Cerebellar cortex (tissue), 1 donor: ENCODE measurements around the gene PCARE.
A peak's percentile ranks its signal among the peaks of the same experiment; 100 is the strongest.
"Not testable (repeated sequence)": the region's sequence is repeated elsewhere in the genome, so short reads cannot be mapped to it uniquely, and the experiment has no call there.

Source experiments
- DNase-seq: peaks from one replicate; pipeline ENCODE4 v3.0.0-alpha.2; 2015; ENCODE audit warnings: low spot score

PCARE gene

GRCh38 chr2:29074411-29074810 is at the start of gene PCARE:
PCARE (minus strand) TSS chr2:29074523; CDS start chr2:29074261, 262 bp downstream.
- no peak for DNase-seq

- no peak for DNase-seq
These were observed 49.5 kb upstream of the PCARE start for GRCh38 chr2:29123617-29124349.

DNA sequence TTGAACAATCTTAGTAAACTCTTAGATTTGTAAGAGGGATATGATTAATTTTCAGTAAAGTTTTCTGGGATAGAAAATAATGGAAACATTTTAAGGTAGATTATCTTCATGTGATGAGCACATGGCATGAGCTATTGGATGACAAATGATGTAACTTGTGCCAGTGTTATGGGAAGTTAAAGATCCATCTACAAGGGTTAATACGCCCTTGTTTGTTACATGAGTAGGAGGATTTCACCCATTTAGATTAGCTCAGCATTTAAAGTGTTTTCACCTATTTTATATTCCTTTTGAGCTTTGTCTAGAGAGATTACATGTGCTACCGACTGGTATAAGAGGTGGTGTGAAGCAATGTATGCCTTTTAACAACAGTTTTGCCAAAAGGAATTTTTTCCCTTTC is 46.5 kb upstream of the PCARE start:
- no peak for DNase-seq

DNA sequence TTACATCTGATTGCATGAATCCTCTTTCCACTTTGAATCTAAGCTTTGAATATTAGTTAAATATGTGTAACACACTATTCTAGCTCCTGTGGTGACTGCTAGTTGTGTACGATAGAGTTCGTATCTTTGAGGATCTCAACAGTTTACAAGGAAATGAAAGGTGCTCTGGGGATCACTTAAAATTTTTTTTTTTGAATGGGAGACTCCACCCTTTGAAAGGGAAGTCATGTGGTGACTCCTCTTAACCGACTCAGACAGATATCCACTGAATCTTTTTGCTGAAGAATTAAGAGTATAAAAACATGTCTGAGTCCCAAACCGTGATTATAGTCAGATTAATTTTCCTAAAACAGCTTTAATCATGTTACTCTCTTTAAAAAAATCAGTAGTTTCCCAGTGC is 44.9 kb upstream of the PCARE start:
- no peak for DNase-seq

- DNase-seq, result no peak
These were observed 43.4 kb upstream of the PCARE start for GRCh38 chr2:29117636-29118303.

- peak; percentile 78 for DNase-seq
These were observed 41.8 kb upstream of the PCARE start for GRCh38 chr2:29115797-29116781.

DNA sequence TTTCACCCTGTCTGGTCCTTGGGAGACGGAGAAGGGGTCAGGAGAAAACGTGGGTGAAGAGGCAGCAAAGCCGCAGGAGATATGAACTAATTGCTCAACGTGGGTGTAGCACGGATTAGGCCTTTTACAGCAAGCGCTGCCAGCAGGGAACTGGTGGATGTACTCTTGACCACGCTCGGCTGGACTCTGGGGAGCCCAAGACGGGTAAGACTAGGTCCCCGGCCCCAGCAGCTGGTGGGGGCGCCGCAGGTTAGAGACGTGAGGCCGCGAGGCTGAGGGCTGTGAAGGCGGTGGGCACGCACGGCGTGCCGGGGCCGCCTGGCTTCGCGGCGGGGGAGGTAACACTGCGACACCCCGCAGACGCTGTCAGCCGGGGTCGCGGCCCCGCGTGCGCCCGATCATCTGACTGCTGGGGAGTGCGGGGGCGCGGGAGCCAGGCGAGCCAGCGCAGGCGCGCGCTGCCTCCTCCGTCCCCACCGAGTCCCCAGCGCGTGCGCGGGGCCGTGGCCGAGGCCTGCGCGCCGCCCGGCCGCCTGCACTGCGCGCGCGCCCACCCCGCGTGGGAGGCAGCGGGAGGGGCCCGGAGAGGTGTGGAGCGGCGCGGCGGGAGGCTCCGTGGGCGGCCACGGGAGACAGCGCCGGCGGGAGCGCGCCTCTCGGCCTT is 40.8 kb upstream of the PCARE start, which contains the start of gene CLIP4:
Gene CLIP4, plus strand, starts transcription at position 470 of the 664 bp plus-strand sequence. CDS start 5,974 bp downstream, outside the sequence.
- DNase-seq, result peak; percentile 46

DNA sequence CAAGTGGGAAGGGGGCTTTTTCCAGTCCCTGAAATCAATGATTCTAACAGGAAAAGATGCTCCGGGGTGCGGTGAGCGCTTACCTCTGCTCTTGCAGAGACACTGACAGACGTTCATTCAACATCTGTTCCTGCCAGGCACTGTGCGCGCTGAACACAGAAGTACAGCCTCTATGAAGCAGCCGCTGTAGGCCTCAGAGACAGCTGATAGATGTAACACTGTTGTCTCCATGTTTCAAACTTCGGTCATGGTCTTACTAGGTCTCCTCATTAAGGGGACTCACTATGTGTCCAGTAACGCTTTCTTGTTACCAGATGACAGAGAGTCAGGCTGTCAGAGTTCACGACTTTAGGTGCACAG is 40.2 kb upstream of the PCARE start:
- DNase-seq, result no peak

DNA sequence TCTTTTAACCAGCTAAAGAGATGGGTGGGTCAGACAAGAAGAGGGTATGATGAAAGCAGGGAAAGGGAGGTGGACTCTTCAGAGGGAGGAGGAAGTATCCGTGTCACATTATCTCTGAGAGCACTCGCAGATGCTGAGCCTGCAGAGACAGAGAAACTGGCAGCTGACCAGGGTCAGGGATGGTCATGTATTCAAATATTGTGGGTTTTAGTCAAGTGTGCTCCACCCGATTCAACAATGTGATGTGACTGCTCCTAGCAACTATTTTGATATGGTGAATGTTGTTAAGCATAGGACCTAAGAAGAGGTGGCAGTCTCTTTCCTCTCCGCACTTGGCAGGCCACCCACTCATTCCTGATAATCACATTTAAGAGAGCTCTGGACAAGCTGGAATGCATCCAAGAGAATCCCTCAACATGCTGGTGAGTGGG is 39.6 kb upstream of the PCARE start:
- no peak for DNase-seq

- DNase-seq, result no peak
These were observed 38.8 kb upstream of the PCARE start for GRCh38 chr2:29113027-29113686.

GRCh38 chr2:29112379-29112778 is 38.1 kb upstream of the PCARE start:
- DNase-seq, result no peak

DNA sequence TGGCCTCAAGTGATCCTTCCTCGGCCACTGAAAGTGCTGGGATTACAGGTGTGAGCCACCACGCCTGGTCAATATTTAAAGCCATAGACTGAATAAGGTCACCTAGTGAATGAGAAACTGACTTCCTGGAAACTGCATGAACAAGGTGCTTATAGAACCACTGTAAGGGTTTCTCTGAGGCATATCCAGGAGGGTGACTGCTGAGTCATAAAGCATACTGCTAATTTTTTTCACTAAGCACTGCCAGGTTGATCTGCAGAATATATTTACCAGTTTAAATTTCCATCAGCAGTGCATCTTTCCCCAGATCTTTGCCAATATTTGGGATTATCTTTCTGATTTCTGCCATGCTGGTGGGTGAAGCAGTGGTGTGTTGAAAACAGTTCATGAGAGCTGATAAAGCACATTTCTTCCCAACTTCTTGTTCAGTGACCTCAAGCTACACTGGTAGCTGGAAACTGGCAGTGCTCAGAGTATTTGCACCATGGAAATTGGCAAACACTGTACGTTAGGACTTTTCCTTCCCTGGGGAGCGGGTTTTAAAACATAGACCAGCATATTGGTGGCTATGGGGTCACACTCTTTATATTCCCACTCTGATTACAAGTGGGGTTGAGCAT is 36.7 kb upstream of the PCARE start:
- DNase-seq, result no peak

GRCh38 chr2:29109246-29109645 is 34.9 kb upstream of the PCARE start:
- no peak for DNase-seq

GRCh38 chr2:29108225-29108624 is 33.9 kb upstream of the PCARE start:
- no peak for DNase-seq

- DNase-seq, result not testable (repeated sequence)
These were observed 33.2 kb upstream of the PCARE start for GRCh38 chr2:29107547-29107946.

GRCh38 chr2:29106980-29107388 is 32.7 kb upstream of the PCARE start:
- DNase-seq, result no peak

DNA sequence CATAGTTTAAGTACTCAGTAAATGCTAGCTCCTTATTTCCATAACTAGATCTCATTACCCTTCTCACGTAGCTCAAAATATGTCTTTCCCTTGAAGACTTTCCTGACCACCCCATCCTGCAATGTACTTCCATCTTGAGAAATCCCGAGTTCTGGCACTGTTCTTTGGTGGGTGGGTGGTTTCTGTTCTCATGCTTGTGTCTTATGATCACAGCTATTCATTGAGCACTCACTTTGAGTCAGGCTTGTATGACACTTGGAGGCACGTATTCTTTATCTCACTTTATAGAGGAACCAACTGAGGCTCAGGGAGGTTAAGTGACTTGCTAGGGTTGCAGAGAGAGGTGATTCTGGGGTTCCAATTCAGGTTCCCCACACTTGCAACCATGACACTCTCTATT is 31.9 kb upstream of the PCARE start:
- no peak for DNase-seq

DNA sequence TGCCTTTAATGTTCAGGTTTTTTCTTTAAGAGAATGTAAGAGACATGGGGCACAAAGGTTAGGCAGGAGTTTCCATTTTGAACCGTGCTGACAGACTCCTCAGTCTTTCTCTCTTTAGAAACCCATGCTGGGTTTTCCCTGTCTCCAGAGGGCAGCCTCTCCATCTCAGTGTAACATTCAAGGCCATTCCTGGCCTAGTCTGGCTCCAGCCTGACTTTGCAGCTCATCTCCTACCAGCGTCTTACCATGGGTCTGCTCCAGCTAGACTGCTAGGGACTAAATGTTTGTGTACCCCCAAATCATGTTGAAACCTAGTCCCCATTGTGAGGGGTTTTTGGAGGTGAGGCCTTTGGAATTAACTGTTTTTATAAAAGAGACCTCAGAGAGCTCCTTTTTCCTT is 31.1 kb upstream of the PCARE start:
- DNase-seq, result no peak

- no peak for DNase-seq
These were observed 30.4 kb upstream of the PCARE start for GRCh38 chr2:29104688-29105087.

DNA sequence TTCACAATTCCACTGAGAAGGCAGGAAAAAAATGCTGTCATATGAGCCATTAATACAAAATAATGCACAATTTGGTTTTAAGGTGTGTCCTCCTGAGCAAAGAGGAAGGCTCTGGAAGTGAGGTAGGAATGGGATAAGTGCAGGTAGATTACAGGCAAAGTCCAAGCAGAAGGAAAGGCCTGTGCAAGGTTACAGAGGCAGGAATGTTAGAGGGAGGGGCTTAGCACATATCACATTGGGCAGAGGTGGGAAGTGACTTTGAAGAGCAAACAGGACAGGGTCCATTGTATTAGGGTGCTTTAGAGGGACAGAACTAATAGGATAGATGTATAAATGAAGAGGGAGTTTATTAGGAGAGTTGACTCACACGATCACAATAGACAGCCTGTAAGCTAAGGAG is 26.2 kb upstream of the PCARE start:
- no peak for DNase-seq

DNA sequence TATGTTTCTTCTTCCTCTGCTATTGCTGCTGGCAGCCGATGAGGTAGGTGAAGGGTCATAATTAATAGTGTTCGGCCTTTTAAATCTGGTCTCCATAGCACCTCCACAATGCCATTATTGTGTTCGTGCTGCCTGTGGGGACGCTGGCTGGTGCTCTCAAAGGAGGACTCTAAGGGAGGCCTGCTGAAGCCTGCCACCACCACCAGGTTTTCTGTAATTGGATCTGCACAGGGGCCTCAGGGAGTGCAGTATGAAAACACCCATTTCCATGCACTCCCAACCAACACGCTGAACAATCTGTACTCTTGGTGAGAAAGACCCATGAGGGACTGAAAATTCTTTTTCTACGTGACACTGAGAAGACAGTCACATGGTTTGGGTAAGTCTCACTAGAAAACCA is 23.2 kb upstream of the PCARE start:
- DNase-seq, result no peak
